LNCaP clone FGC (cell line): ENCODE measurements around the gene ZNF17.

Source experiments
- DNase-seq: peaks from one replicate; pipeline ENCODE4 v3.0.0-alpha.2; 2011; ENCODE audit warnings: low read depth
- H3K4me3 ChIP-seq: 2 replicates; pipeline ENCODE4 v1.5.1; 2011; ENCODE audit warnings: mild to moderate bottlenecking, low read depth, low read length, control low read depth
- TF ChIP-seq, protein P1 (sequence below): IDR thresholded peaks from 2 replicates; pipeline ENCODE4 v1.5.1; 2012; ENCODE audit warnings: mild to moderate bottlenecking; ENCODE audit not compliant: control insufficient read depth, insufficient read depth; ENCODE audit errors: extremely low read depth

ZNF17 gene

DNA sequence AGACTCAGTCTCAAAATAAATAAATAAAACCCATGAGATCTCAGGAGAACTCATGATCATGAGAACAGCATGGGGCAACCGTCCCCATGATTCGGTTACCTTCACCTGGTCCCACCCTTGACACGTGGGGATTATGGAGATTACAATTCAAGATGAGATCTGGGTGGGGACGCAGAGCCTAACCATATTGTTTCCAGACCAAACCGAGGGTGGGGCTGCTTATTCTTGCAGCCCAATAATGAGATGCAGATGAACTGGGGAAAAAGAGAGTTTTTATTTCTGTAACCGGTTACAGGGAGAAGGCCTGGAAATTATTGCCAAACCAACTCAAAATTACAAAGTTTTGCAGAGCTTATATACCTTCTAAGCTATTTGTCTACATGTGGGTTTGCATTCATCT is 34.8 kb upstream of the ZNF17 start:
- H3K4me3 ChIP-seq = no peak overlapping the region
- no peak for DNase-seq
- TF ChIP-seq, protein P1, sequence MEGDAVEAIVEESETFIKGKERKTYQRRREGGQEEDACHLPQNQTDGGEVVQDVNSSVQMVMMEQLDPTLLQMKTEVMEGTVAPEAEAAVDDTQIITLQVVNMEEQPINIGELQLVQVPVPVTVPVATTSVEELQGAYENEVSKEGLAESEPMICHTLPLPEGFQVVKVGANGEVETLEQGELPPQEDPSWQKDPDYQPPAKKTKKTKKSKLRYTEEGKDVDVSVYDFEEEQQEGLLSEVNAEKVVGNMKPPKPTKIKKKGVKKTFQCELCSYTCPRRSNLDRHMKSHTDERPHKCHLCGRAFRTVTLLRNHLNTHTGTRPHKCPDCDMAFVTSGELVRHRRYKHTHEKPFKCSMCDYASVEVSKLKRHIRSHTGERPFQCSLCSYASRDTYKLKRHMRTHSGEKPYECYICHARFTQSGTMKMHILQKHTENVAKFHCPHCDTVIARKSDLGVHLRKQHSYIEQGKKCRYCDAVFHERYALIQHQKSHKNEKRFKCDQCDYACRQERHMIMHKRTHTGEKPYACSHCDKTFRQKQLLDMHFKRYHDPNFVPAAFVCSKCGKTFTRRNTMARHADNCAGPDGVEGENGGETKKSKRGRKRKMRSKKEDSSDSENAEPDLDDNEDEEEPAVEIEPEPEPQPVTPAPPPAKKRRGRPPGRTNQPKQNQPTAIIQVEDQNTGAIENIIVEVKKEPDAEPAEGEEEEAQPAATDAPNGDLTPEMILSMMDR = no peak

DNA sequence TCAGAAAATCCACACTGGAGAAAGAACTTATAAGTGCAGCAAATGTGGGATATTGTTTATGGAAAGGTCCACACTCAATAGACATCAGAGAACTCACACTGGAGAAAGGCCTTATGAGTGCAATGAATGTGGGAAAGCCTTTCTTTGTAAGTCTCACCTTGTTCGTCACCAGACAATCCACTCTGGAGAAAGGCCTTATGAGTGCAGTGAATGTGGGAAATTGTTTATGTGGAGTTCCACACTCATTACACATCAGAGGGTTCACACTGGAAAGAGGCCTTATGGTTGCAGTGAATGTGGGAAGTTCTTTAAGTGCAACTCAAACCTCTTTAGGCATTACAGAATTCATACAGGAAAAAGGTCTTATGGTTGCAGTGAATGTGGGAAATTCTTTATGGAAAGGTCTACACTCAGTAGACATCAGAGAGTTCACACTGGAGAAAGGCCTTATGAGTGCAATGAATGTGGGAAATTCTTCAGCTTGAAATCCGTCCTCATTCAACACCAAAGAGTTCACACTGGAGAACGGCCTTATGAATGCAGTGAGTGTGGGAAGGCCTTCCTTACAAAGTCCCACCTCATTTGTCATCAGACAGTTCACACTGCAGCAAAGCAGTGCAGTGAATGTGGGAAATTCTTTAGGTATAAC is 33.3 kb upstream of the ZNF17 start:
- no peak for DNase-seq
- TF ChIP-seq, protein P1 = no peak
- no peak overlapping the region for H3K4me3 ChIP-seq

DNA sequence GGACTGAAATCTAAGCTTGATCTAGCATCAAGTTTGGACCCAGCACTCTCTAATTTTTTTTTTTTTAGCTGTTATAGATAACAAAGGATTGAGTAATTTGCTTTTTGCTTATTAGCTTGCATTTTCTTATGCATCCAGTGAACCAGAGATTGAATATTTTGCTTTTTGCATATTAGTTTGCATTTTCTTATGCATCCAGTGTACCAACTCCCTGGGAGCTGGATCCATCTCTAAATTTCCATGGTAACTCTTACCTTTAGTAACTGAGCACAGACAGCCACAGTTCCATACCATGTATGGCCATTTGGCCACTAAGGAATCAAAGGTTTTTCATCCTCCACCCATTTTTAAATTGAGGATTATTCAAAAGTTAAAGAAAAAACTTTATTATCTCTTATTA is 30.0 kb upstream of the ZNF17 start:
- TF ChIP-seq, protein P1 = no peak
- no peak overlapping the region for H3K4me3 ChIP-seq
- no peak for DNase-seq

DNA sequence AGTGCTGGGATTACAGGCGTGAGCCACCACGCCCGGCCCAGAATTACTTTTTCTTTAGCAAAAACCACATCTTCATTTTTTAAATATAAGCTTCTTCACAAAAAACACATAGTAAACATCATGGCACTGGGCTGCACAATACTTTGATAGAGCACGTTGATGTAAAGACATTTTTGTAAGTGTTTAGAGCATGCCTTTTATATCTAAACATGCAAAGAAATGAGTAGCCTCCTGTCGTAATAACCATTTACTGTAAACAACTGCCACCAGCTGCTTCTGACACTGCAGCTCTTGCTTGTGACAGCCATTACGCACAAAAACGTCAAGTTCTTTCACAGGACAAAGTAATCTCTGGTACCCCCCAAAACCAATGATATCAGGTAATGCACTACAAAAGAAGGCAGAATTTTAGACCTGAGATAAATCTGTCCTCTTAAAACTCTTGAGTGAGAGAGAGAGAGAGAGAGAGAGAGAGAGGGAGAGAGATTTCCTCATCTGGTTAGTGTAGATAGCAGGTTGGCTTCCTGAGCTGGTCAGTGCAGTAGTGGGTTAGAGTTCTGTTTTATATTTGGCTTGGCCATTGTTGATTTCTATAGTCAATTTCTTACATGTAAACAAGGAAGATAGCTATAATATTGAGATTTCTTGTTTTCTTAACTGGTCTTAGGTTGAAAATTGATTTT is 28.0 kb upstream of the ZNF17 start:
- no peak overlapping the region for H3K4me3 ChIP-seq
- DNase-seq = no peak
- TF ChIP-seq, protein P1 = no peak

DNA sequence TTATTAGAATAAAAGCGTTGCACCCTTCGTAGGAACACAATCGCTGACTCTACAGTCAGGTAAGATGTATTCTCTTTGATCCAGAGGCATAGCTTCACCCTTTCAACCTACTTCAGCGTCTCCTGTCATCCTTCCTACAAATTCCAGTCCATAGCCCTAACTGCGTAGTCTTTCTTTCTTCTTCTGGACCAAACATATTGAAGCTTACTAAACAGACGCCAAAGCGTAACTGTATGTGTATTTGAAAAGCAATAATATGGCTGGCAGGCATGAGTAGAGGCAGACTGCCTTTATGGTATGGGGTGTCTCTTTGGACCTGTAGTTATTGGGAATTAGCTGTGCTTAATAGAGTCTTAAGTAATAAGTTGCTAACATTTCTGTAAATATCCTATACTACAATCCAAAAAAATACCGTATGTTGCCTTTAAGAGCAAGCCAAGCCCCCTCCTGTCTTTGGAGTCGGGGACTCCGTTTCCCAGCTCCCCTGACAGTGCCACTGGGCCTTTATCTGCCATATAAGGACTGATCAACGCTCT is 21.7 kb upstream of the ZNF17 start:
- peak overlapping the region; percentile 71 for H3K4me3 ChIP-seq
- no peak for DNase-seq
- TF ChIP-seq, protein P1 = no peak

DNA sequence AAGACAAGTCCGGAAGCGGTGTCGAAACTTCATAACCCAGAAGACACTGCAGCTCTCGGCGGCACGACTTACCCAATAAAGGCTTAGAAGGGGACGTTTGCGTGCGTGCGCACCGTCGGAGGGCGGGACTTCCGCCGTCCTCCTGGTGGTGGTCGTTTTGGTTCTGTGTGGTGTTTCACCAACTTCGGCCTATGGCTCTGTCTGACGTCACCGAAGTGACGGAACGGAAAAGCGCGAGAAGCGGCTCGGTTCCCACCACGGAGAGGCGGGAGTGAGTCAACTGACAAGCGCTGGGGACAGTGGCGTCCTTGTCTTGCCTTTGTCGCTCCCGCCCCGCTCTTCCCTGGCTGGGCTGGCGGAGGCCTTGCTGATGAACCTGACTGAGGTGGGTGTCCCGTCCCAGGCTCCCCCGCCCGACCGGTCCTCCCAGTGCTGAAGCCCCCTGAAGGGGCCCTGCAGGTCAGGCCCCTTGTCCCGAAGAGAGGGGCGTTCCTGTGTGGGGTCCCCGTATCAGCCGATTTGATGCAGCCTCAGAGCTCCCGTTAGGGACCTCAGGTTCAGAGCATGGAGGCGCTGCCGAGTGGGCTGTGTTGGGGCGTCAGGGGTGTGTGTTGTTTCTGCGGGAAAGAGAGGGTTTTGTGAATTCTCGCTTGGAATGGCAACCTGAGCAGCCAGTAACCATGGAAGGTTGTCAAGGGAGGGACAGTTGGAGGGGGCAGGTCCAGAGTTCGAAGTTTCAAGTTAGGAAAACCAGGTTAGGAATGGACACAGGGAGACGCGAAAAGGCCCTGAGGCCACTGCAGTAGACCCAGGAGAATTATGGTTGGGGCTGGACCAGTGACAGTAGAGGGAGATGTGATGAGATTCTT is 21.0 kb upstream of the ZNF17 start, which contains the start of gene ZNF548:
Gene ZNF548, plus strand, starts transcription at position 125 of the 869 bp plus-strand sequence. Its CDS starts 246 bp downstream, at position 371.
- peak within 1 kb of the TSS; percentile 71 for H3K4me3 ChIP-seq
- peak; percentile 94 for DNase-seq
- TF ChIP-seq, protein P1 = no peak
